GM23248 (cell line): ENCODE measurements around the gene SLC2A13. TPM values are rescaled to one million over a fixed set of nuclear protein-coding genes. Genes with fewer than 3 reads are reported as not detected.

Experiments used
- DNase-seq: peaks from one replicate; pipeline ENCODE4 v3.0.0-alpha.2; 2015
- H2AFZ ChIP-seq: fragments of 200-600 bp; sonication (generic); 2 replicates; pipeline ENCODE4 v1.6.1; 2016; ENCODE audit warnings: antibody characterized with exemption
- H3F3A ChIP-seq: fragments of 200-600 bp; sonication (generic); 2 replicates; pipeline ENCODE4 v1.6.1; 2016; ENCODE audit warnings: mild to moderate bottlenecking, antibody characterized with exemption, mixed run types; ENCODE audit not compliant: insufficient read depth
- H3K27ac ChIP-seq: fragments of 200-600 bp; sonication (generic); 2 replicates; pipeline ENCODE4 v1.5.1; 2016; ENCODE audit warnings: mild to moderate bottlenecking
- H3K27me3 ChIP-seq: fragments of 200-600 bp; sonication (generic); replicated peaks from 2 replicates; pipeline ENCODE4 v1.6.1; 2016; ENCODE audit warnings: mild to moderate bottlenecking; ENCODE audit not compliant: insufficient read depth
- H3K36me3 ChIP-seq: fragments of 200-600 bp; sonication (generic); 2 replicates; pipeline ENCODE4 v1.6.1; 2016; ENCODE audit warnings: low read depth, mild to moderate bottlenecking
- H3K4me1 ChIP-seq: fragments of 200-600 bp; sonication (generic); 2 replicates; pipeline ENCODE4 v1.6.1; 2016; ENCODE audit warnings: mild to moderate bottlenecking; ENCODE audit not compliant: insufficient read depth
- H3K4me2 ChIP-seq: fragments of 200-600 bp; sonication (generic); one replicate; pipeline ENCODE4 v1.6.1; 2016; ENCODE audit warnings: mild to moderate bottlenecking; ENCODE audit not compliant: unreplicated experiment
- H3K4me3 ChIP-seq: fragments of 200-600 bp; sonication (generic); 2 replicates; pipeline ENCODE4 v1.5.1; 2016; ENCODE audit warnings: mild to moderate bottlenecking
- H3K79me2 ChIP-seq: fragments of 200-600 bp; sonication (generic); 2 replicates; pipeline ENCODE4 v1.6.1; 2016; ENCODE audit warnings: mild to moderate bottlenecking; ENCODE audit not compliant: insufficient read depth
- H3K9ac ChIP-seq: fragments of 200-600 bp; sonication (generic); 2 replicates; pipeline ENCODE4 v1.6.1; 2016; ENCODE audit warnings: mild to moderate bottlenecking
- H3K9me2 ChIP-seq: fragments of 200-600 bp; sonication (generic); 2 replicates; pipeline ENCODE4 v1.6.1; 2016; ENCODE audit warnings: mixed run types, mild to moderate bottlenecking, moderate library complexity; ENCODE audit not compliant: insufficient read depth
- H3K9me3 ChIP-seq: fragments of 200-600 bp; sonication (generic); one replicate; pipeline ENCODE4 v1.6.1; 2017; ENCODE audit warnings: low read depth
- H4K20me1 ChIP-seq: fragments of 200-600 bp; sonication (generic); 2 replicates; pipeline ENCODE4 v1.6.0; 2016; ENCODE audit not compliant: insufficient read depth
- EZH2 ChIP-seq: fragments of 200-600 bp; sonication (generic); IDR thresholded peaks from 2 replicates; pipeline ENCODE4 v1.6.1; 2018; ENCODE audit warnings: antibody characterized with exemption, mild to moderate bottlenecking; ENCODE audit not compliant: insufficient read depth, poor library complexity, severe bottlenecking
- EZH2phosphoT487 ChIP-seq: fragments of 200-600 bp; sonication (generic); IDR thresholded peaks from 2 replicates; pipeline ENCODE4 v1.6.1; 2018; ENCODE audit warnings: antibody characterized with exemption, moderate library complexity, mild to moderate bottlenecking, low read depth; ENCODE audit not compliant: insufficient read depth
- WGBS, 2 experiments: methylation state at CpG; one replicate each; pipeline ENCODE4 v1.1.6; 2015 to 2017; ENCODE audit warnings: low lambda C conversion rate in 2 of 2, low coverage in 1 of 2; ENCODE audit errors: missing lambda C conversion rate in 2 of 2; 5-methylcytosine and 5-hydroxymethylcytosine counted together
- in situ Hi-C: fragments of 300-500 bp; cut with MboI; formaldehyde crosslinking; loops from 2 replicates; pipeline ENCODE4 v1.15.0; 2020
- polyA plus RNA-seq: library from polyadenylated mRNA; unstranded; fragments of >200 nt; fragmentation: Nextera tagmentation; extraction: Ambion mirVana; gene quantifications from 2 replicates; pipeline ENCODE4 v1.2.1, GENCODE V29; 2016
- total RNA-seq: library from RNA; depleted of rRNA; stranded (reverse); fragments of >200 nt; shearing (Covaris generic); gene quantifications from 2 replicates; pipeline ENCODE4 v1.2.3, GENCODE V29; 2014

The SLC2A13 gene
- total and polyA plus RNA-seq, 2 experiments from 2014 or later: 3.3 to 9.2 TPM

DNA sequence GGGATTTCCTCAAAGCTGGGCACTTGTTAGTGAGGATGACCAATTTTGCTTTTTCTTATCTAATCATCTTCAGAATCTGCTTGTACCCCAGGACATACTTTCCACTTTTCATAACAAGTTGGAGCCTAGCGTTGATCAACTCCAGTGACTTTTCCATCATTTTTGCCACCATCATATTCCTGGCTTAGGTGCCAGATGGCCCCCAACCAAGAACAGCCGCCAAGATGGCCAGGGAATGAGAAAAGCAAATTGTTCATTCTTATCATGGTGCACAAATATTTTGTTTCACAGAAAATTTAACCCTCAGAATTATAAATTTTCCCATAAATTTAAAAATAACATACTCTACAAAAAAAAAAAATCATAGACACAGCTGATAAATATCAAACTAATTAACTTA, 37.5 kb downstream of the SLC2A13 start:
- H3K27ac ChIP-seq: no peak overlapping the region
- WGBS, 2 experiments: 89 to 94% methylated on average over 2 of the region's 2 CpGs
- TF ChIP-seq EZH2: no peak
- TF ChIP-seq EZH2phosphoT487: no peak
- no peaks in the 10 kb centered on the region for H3K36me3 ChIP-seq
- no peak overlapping the region for H3K9ac ChIP-seq
- no peak overlapping the region for H3K4me3 ChIP-seq
- H4K20me1 ChIP-seq: no peaks in the 10 kb centered on the region
- no peak overlapping the region for H3K4me2 ChIP-seq
- H3K79me2 ChIP-seq: no peaks in the 10 kb centered on the region
- in situ Hi-C loops: no loop called here
- no peak for DNase-seq
- H3K4me1 ChIP-seq: peaks cover 3% of the 10 kb centered on the region; the same call in 1 of the 2 replicates
- no peaks in the 10 kb centered on the region for H3K27me3 ChIP-seq
- H3F3A ChIP-seq: no peaks in the 10 kb centered on the region
- no peak overlapping the region for H2AFZ ChIP-seq
- H3K9me2 ChIP-seq: no peaks in the 10 kb centered on the region
- no peaks in the 10 kb centered on the region for H3K9me3 ChIP-seq

- TF ChIP-seq EZH2phosphoT487 (no peak), EZH2 (no peak)
- Histone ChIP-seq H3K27me3 (no peaks in the 10 kb centered on the region), H3K9me2 (no peaks in the 10 kb centered on the region), H4K20me1 (no peaks in the 10 kb centered on the region), H3K9ac (no peak overlapping the region), H3K4me3 (no peak overlapping the region), H3F3A (no peaks in the 10 kb centered on the region), H3K4me2 (no peak overlapping the region), H3K36me3 (no peaks in the 10 kb centered on the region), H3K79me2 (0 out of 2 replicates have a peak, but pooled peaks cover 3% of the 10 kb centered on the region), H3K27ac (no peak overlapping the region), H3K9me3 (no peaks in the 10 kb centered on the region), H2AFZ (no peak overlapping the region), H3K4me1 (peaks cover 8% of the 10 kb centered on the region; the same call in 1 of the 2 replicates)
- 59 to 71% methylated on average over 1 of the region's 1 CpG for WGBS, 2 experiments
- in situ Hi-C loops: no loop called here
- no peak for DNase-seq
These were observed 40.2 kb downstream of the SLC2A13 start for GRCh38 chr12:40065636-40066035.

- no peaks in the 10 kb centered on the region for H3K9me3 ChIP-seq
- H3K27ac ChIP-seq: no peak overlapping the region
- no peaks in the 10 kb centered on the region for H3K9me2 ChIP-seq
- DNase-seq: peak; percentile 74
- H3K9ac ChIP-seq: no peak overlapping the region
- H3K27me3 ChIP-seq: no peaks in the 10 kb centered on the region
- no peaks in the 10 kb centered on the region for H4K20me1 ChIP-seq
- H3K4me3 ChIP-seq: no peak overlapping the region
- no peak overlapping the region for H3K4me2 ChIP-seq
- H3K36me3 ChIP-seq: no peaks in the 10 kb centered on the region
- 0 out of 2 replicates have a peak, but pooled peaks cover 3% of the 10 kb centered on the region for H3K79me2 ChIP-seq
- WGBS, 2 experiments: 19 to 21% methylated on average over 5 of the region's 5 CpGs
- TF ChIP-seq EZH2phosphoT487 (no peak), EZH2 (no peak)
- H3K4me1 ChIP-seq: peaks cover 12% of the 10 kb centered on the region; the same call in 1 of the 2 replicates
- H3F3A ChIP-seq: no peaks in the 10 kb centered on the region
- H2AFZ ChIP-seq: no peak overlapping the region
- in situ Hi-C loops: no loop called here
These were observed 42.5 kb downstream of the SLC2A13 start for GRCh38 chr12:40063414-40063813.

DNA sequence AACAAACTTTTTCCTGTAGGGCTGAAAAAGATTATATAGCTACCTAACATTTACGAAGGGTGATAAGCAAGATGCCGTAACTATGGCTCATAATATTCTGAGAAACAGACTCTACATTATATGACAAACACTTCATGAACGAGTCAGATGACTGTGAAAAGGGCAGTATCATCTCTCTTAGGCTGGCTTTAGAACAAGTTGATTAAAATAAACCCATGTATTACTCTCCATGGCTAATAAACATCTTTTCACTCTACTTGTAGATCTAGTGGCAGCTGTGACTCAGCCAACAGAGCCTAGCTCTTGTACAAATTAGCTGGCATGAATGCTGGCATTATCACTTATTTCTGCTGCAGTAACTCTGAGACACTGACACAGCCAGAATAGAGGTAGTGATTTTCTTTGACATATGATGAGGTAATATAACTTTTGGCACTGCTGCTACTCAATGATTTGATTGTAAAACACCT, 47.1 kb downstream of the SLC2A13 start:
- Histone ChIP-seq H2AFZ (no peak overlapping the region), H4K20me1 (no peaks in the 10 kb centered on the region), H3K36me3 (no peaks in the 10 kb centered on the region), H3K27ac (no peak overlapping the region), H3K9me2 (no peaks in the 10 kb centered on the region), H3K4me2 (no peak overlapping the region), H3K9ac (no peak overlapping the region), H3K4me3 (no peak overlapping the region), H3K9me3 (no peaks in the 10 kb centered on the region), H3F3A (peaks cover 7% of the 10 kb centered on the region; the same call in 1 of the 2 replicates), H3K4me1 (peaks cover 27% of the 10 kb centered on the region), H3K27me3 (no peaks in the 10 kb centered on the region), H3K79me2 (0 out of 2 replicates have a peak, but pooled peaks cover 3% of the 10 kb centered on the region)
- in situ Hi-C loops: no loop called here
- peak; percentile 36 for DNase-seq
- 70 to 72% methylated on average over 3 of the region's 3 CpGs for WGBS, 2 experiments
- TF ChIP-seq EZH2: no peak
- TF ChIP-seq EZH2phosphoT487: no peak

DNA sequence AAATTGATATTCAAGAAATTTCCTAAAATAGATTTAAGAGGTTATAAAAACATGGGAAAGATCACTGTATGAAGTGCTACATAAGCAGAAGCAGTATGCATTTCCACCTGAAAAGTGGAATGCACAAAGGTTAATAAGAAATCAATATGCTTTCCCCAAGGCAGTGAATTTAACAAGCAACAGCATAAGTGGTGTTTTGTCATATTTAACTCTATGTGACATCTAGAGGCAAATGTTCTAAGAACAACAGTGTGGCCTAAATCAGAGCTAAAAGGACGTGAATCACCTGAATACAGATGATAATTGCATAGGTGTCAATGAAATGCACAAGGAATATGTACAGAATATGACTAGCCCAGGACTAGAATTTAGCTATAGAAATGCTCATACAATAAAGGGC, 49.5 kb downstream of the SLC2A13 start:
- Histone ChIP-seq H3K4me3 (no peak overlapping the region), H3K9ac (no peak overlapping the region), H3K27me3 (no peaks in the 10 kb centered on the region)

More for the DNA sequence above, 49.5 kb downstream of the SLC2A13 start:
- no peaks in the 10 kb centered on the region for H3K36me3 ChIP-seq
- peaks cover 7% of the 10 kb centered on the region; the same call in 1 of the 2 replicates for H3F3A ChIP-seq
- no peak overlapping the region for H3K27ac ChIP-seq
- H3K79me2 ChIP-seq: 0 out of 2 replicates have a peak, but pooled peaks cover under 1% of the 10 kb centered on the region
- no peak overlapping the region for H2AFZ ChIP-seq
- no peaks in the 10 kb centered on the region for H3K9me2 ChIP-seq
- 86 to 92% methylated on average over 1 of the region's 1 CpG for WGBS, 2 experiments
- no peaks in the 10 kb centered on the region for H3K9me3 ChIP-seq
- DNase-seq: no peak
- H4K20me1 ChIP-seq: no peaks in the 10 kb centered on the region
- TF ChIP-seq EZH2: no peak
- TF ChIP-seq EZH2phosphoT487: no peak
- H3K4me2 ChIP-seq: no peak overlapping the region
- in situ Hi-C loops: no loop called here
- H3K4me1 ChIP-seq: peaks cover 20% of the 10 kb centered on the region
